Pancreas (tissue), 10 donors: ENCODE measurements around the gene IL22RA2. TPM values are rescaled to one million over a fixed set of nuclear protein-coding genes. Genes with fewer than 3 reads are reported as not detected.

Experiments used
- ATAC-seq, 4 donors: fragments of 200-7000 bp; cut with Tn5 transposase; one replicate each; pipeline versions ENCODE4 v1.8.0 to v1.9.1; 2020; ENCODE audit warnings: mild to moderate bottlenecking in 4 of 4, moderate library complexity in 4 of 4
- DNase-seq, 6 donors: peaks; one replicate each; pipeline ENCODE4 v3.0.0-alpha.2; 2020
- FAIRE-seq: peaks from 2 replicates; lab custom pipeline; 2012; peaks lifted over from hg19 to GRCh38; lab: Jason Lieb, UNC
- H3K27ac ChIP-seq, 4 donors: fragments of 200-600 bp; sonication (generic); 1 replicate in 3 of 4; 2 replicates in 1 of 4; pipeline versions ENCODE4 v1.5.0 to v1.8.0; 2020
- H3K27me3 ChIP-seq, 4 donors: fragments of 200-600 bp; one replicate each; pipeline ENCODE4 v1.8.0; 2021
- H3K36me3 ChIP-seq, 3 donors: fragments of 200-600 bp; sonication (generic) in 1 of 3; one replicate each; pipeline versions ENCODE4 v1.5.0 to v1.8.0; 2020 to 2021
- H3K4me1 ChIP-seq, 3 donors: fragments of 200-600 bp; one replicate each; pipeline ENCODE4 v1.8.0; 2021
- H3K4me3 ChIP-seq, 4 donors: fragments of 200-600 bp; sonication (generic) in 2 of 4; one replicate each; pipeline versions ENCODE4 v1.5.0 to v1.8.0; 2020 to 2021
- H3K9me3 ChIP-seq, 4 donors: fragments of 200-600 bp; one replicate each; pipeline ENCODE4 v1.8.0; 2021
- WGBS, 2 donors: extraction: QIAGEN DNeasy Blood & Tissue Kit; methylation state at CpG; one replicate each; pipeline ENCODE4 v1.1.7; 2013; 5-methylcytosine and 5-hydroxymethylcytosine counted together
- intact Hi-C, 3 donors: fragments of 100-400 bp; cut with DNase I; formaldehyde crosslinking; loops; one replicate each; pipeline versions ENCODE4 v1.11.1 to v1.14.2; 2022
- polyA plus RNA-seq, 2 donors: library from polyadenylated mRNA; stranded (reverse); fragments of 200-250 nt; gene quantifications; one replicate each; pipeline ENCODE4 v1.2.3, GENCODE V29; 2013
- total RNA-seq, 6 donors: library from RNA; stranded (reverse); fragmentation: NEBNext Ultra II Directional in 4 of 6; extraction: Animal tissue kit (Norgen Biotek cat#: 25700) in 4 of 6; gene quantifications; one replicate each; pipeline versions ENCODE4 v1.2.1 to v1.2.4, GENCODE V29; 2021 to 2023
- TF ChIP-seq, protein P1 (sequence below), 4 donors: fragments of 200-600 bp; sonication (generic) in 3 of 4; IDR thresholded peaks; one replicate each; pipeline versions ENCODE4 v1.5.0 to v1.8.0; 2021; ENCODE audit warnings: antibody characterized with exemption in 4 of 4
- donor health status: healthy with polysubstance abuse.
- donor health status: DM: no; HTN: no; CAD: no; lungs with moderate emphysema.
- donor health status: DM: no; HTN: no; CAD: no.
- donor health status: control.
- donor health status: control.
- donor health status: Bipolar disorder and iron deficiency.
- donor health status: DM: yes; HTN: yes; CAD: no.
- donor health status: DM: no; HTN: no; CAD: no.
- donor health status: DM: no; HTN: no; CAD: no.
- donor health status: DM: yes; HTN: yes; CAD: no.

Gene IL22RA2
- total and polyA plus RNA-seq, 8 donors: 0.06 TPM; not detected in 7

DNA sequence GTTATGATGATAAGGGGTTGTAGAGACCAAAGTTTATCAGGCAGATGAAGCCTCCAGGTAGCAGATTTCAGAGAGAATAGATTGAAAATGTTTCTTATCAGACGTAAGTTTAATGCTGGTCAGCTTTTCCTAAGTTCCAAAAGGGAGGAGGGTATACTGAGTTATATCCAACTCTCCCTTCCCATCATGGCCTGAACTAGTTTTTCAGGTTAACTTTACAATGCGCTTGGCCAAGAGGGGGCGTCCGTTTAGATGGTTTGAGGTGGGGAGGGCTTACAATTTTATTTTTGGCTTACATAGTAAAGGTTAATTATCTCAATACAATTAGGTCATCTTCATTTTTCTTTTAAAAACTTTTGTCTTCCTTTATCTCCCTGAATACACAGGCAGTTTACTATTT is 19.4 kb upstream of the IL22RA2 start:
- no peak overlapping the region for H3K4me3 ChIP-seq
- no peaks in the 10 kb centered on the region for H3K27me3 ChIP-seq
- H3K27ac ChIP-seq: no peak overlapping the region
- H3K9me3 ChIP-seq: peaks cover 0 to 3% (median 0%) of the 10 kb centered on the region in 4 donors
- H3K36me3 ChIP-seq: peaks cover 0 to 3% (median 0%) of the 10 kb centered on the region in 3 donors
- no peaks in the 10 kb centered on the region for H3K4me1 ChIP-seq
- ATAC-seq (no peak), FAIRE-seq (no peak), DNase-seq (no peak)
- intact Hi-C loops: no loop called here
- TF ChIP-seq, protein P1, sequence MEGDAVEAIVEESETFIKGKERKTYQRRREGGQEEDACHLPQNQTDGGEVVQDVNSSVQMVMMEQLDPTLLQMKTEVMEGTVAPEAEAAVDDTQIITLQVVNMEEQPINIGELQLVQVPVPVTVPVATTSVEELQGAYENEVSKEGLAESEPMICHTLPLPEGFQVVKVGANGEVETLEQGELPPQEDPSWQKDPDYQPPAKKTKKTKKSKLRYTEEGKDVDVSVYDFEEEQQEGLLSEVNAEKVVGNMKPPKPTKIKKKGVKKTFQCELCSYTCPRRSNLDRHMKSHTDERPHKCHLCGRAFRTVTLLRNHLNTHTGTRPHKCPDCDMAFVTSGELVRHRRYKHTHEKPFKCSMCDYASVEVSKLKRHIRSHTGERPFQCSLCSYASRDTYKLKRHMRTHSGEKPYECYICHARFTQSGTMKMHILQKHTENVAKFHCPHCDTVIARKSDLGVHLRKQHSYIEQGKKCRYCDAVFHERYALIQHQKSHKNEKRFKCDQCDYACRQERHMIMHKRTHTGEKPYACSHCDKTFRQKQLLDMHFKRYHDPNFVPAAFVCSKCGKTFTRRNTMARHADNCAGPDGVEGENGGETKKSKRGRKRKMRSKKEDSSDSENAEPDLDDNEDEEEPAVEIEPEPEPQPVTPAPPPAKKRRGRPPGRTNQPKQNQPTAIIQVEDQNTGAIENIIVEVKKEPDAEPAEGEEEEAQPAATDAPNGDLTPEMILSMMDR (IDR thresholded peaks at IDR 0.05): no peak
- WGBS, 2 donors: 65 to 74% methylated on average over 4 of the region's 4 CpGs

DNA sequence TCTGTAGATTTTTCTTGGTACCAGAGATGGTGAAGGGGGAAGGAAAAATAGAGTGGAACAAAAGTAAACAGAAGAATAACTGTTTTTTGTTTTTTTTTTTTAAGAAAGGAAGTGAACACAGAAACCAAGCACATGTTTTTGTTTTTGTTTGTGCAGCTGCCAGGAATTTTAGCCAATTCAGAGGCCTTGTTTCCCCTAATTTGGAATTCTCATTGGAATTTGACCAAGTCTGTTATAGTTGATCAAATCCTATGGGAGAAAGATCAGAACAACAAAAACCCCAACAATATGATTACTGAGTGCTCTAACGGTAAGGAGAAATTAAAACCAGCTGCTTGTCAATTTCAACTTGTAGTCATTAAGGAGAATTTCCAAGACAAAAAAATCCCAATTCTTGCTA is 18.2 kb upstream of the IL22RA2 start:
- no peak for DNase-seq
- no peaks in the 10 kb centered on the region for H3K4me1 ChIP-seq
- intact Hi-C loops: no loop called here
- TF ChIP-seq, protein P1 (IDR thresholded peaks at IDR 0.05): no peak
- peaks cover 0 to 3% (median 0%) of the 10 kb centered on the region in 4 donors for H3K9me3 ChIP-seq
- no peak for FAIRE-seq
- H3K36me3 ChIP-seq: no peaks in the 10 kb centered on the region
- H3K27me3 ChIP-seq: no peaks in the 10 kb centered on the region
- WGBS, 2 donors: 83 to 87% methylated on average over 1 of the region's 1 CpG
- H3K4me3 ChIP-seq: no peak overlapping the region
- no peak overlapping the region for H3K27ac ChIP-seq
- no peak for ATAC-seq

DNA sequence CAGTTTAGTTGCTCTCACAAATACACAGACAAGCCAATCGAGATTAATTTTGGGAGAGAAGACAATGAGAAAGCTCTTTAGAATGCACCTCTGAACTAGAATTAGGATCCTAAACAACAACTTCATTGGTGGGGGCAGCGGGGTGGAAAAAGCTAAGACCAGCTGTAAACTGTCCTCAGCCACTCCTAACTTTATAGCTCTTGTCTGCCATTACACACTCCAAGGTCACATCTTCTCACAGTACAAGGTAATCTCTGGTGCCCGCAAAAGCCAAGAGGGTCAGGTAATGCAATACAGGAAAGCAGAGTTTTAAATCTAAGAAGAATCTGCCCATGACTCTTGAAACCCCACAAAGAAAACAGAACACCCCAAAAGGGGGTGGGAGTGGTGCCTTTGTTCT is 17.8 kb upstream of the IL22RA2 start:
- 64 to 78% methylated on average over 3 of the region's 3 CpGs for WGBS, 2 donors
- no peak for DNase-seq
- Histone ChIP-seq H3K4me1 (no peaks in the 10 kb centered on the region), H3K4me3 (no peak overlapping the region), H3K36me3 (no peaks in the 10 kb centered on the region), H3K27me3 (no peaks in the 10 kb centered on the region), H3K9me3 (peaks cover 0 to 3% (median 0%) of the 10 kb centered on the region in 4 donors), H3K27ac (no peak overlapping the region)
- intact Hi-C loops: no loop called here
- no peak for ATAC-seq
- no peak for FAIRE-seq
- TF ChIP-seq, protein P1 (IDR thresholded peaks at IDR 0.05): no peak

DNA sequence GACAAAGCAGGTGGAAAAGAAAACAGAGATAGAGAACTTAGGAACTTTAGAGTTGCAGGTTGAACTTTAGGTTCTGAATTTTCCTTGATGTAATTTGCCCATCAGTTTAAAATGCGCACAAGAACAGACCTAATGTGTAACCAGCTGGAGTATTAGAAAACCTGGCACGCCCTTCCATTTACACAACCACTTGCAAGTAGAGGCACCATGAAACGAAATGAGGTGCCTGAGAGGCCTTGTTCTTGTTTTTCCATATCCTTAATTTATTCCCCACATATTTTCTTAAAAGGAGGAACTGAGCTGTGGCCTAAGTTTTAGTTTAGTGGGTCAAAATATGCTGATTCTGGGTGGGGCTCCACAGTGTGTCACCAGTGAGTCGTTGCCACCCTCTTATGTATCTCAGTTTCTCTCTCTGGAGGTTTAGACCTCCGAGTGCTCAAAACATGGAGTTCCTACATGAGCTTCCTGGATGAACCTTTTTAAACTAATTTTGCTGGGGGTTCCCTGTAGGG is 17.2 kb upstream of the IL22RA2 start:
- 69 to 72% methylated on average over 5 of the region's 5 CpGs for WGBS, 2 donors
- ATAC-seq (no peak), DNase-seq (no peak), FAIRE-seq (no peak)
- Histone ChIP-seq H3K27ac (no peak overlapping the region), H3K27me3 (no peaks in the 10 kb centered on the region), H3K9me3 (peaks cover 0 to 3% (median 0%) of the 10 kb centered on the region in 4 donors), H3K4me3 (no peak overlapping the region), H3K36me3 (no peaks in the 10 kb centered on the region), H3K4me1 (no peaks in the 10 kb centered on the region)
- TF ChIP-seq, protein P1 (IDR thresholded peaks at IDR 0.05): no peak
- intact Hi-C loops: no loop called here

DNA sequence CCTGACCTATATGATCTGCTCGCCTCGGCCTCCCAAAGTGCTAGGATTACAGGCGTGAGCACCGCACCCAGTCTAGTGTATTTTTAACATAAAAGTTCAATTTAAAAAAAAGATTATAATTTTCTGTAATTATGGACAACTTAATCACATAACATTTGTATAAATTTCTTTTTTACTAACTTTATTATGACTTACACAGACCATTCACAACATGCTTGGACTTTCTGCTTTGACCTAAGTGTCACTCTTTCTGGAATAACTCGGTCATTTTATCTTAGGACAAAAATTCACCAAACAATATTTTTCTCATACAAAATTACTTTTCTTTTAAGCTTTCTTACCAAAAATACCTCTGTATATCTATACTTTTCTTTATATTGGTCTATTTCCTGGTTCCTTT is 15.4 kb upstream of the IL22RA2 start:
- FAIRE-seq: no peak
- Histone ChIP-seq H3K4me3 (no peak overlapping the region), H3K27ac (no peak overlapping the region), H3K27me3 (no peaks in the 10 kb centered on the region), H3K9me3 (peaks cover 0 to 3% (median 0%) of the 10 kb centered on the region in 4 donors), H3K4me1 (no peaks in the 10 kb centered on the region), H3K36me3 (no peaks in the 10 kb centered on the region)
- WGBS, 2 donors: 78 to 87% methylated on average over 5 of the region's 5 CpGs
- TF ChIP-seq, protein P1 (IDR thresholded peaks at IDR 0.05): no peak
- intact Hi-C loops: no loop called here
- DNase-seq: no peak
- ATAC-seq: no peak
